Activated CD4-positive, alpha-beta memory T cell treated with anti-CD3 and anti-CD28 coated beads for 36 hours (primary cell): ENCODE measurements around the gene METAP1D. TPM values are rescaled to one million over a fixed set of nuclear protein-coding genes. Genes with fewer than 3 reads are reported as not detected.

Experiments used
- CTCF ChIA-PET: fragments of 350-600 bp; sonication (Branson Sonifier 250); formaldehyde crosslinking; loops from one replicate; lab custom pipeline; 2021; ENCODE audit warnings: antibody characterized with exemption, inconsistent platforms; lab: Charles Lee
- POLR2A ChIA-PET: fragments of 350-600 bp; sonication (Branson Sonifier 250); formaldehyde crosslinking; loops from one replicate; lab custom pipeline; 2021; ENCODE audit warnings: antibody characterized with exemption; lab: Charles Lee
- DNase-seq: peaks from one replicate; pipeline ENCODE4 v3.0.0-alpha.2; 2020
- H3K27ac Mint-ChIP-seq: one replicate; pipeline ENCODE4 v1.8.0; 2021; ENCODE audit warnings: mixed read lengths
- H3K27me3 Mint-ChIP-seq: one replicate; pipeline ENCODE4 v1.8.0; 2021; ENCODE audit warnings: mixed read lengths
- H3K36me3 Mint-ChIP-seq: one replicate; pipeline ENCODE4 v1.8.0; 2021; ENCODE audit warnings: mixed read lengths
- H3K4me1 Mint-ChIP-seq: one replicate; pipeline ENCODE4 v1.8.0; 2021; ENCODE audit warnings: low read depth, mixed read lengths
- H3K4me3 Mint-ChIP-seq: one replicate; pipeline ENCODE4 v1.8.0; 2021; ENCODE audit warnings: mild to moderate bottlenecking, mixed read lengths
- H3K9me3 Mint-ChIP-seq: one replicate; pipeline ENCODE4 v1.8.0; 2021; ENCODE audit warnings: mixed read lengths
- intact Hi-C: fragments of 100-400 bp; cut with micrococcal nuclease; formaldehyde crosslinking; loops from one replicate; pipeline ENCODE4 v1.15.1; 2023
- total RNA-seq, 2 experiments: library from RNA; stranded (reverse); gene quantifications; one replicate each; pipeline ENCODE4 v1.2.3, GENCODE V29; 2021

The METAP1D gene
- total RNA-seq, 2 experiments from 2014 or later: 3.4 to 3.9 TPM

- intact Hi-C loops: no loop called here
- POLR2A ChIA-PET: interaction anchor here (1.1 kb wide), 1 partner anchor 12 kb away, joined by 3 read pairs; the partner anchor contains the start of gene DLX2
Measured at GRCh38 chr2:172090044-172090961, 90.5 kb downstream of the METAP1D start.

GRCh38 chr2:172091000-172091641 lies 91.4 kb downstream of the METAP1D start:
- ChIA-PET POLR2A (no interaction called here), CTCF (interaction anchor here (0.8 to 2.9 kb wide), 5 partner anchors 12 to 492 kb away, joined by 3 to 19 read pairs (median 4); partner anchors contain the start of gene DLX2)
- no peak overlapping the region for H3K4me3 Mint-ChIP-seq
- peaks cover 47% of the 10 kb centered on the region for H3K4me1 Mint-ChIP-seq
- peaks cover 86% of the 10 kb centered on the region for H3K27me3 Mint-ChIP-seq
- no peaks in the 10 kb centered on the region for H3K9me3 Mint-ChIP-seq
- H3K36me3 Mint-ChIP-seq: peaks cover 3% of the 10 kb centered on the region
- no peak overlapping the region for H3K27ac Mint-ChIP-seq
- no peak for DNase-seq
- intact Hi-C loops: no loop called here

More at GRCh38 chr2:172090044-172090961, 90.5 kb downstream of the METAP1D start:
- no peak for DNase-seq
- CTCF ChIA-PET: interaction anchor here (2.9 kb wide), 1 partner anchor 13 kb away, joined by 19 read pairs; the partner anchor contains the start of gene DLX2
- Mint-ChIP-seq H3K27ac (peak overlapping the region; percentile 3), H3K36me3 (peaks cover 8% of the 10 kb centered on the region), H3K27me3 (peaks cover 85% of the 10 kb centered on the region), H3K4me1 (peaks cover 46% of the 10 kb centered on the region), H3K4me3 (no peak overlapping the region), H3K9me3 (no peaks in the 10 kb centered on the region)

GRCh38 chr2:172091761-172092566 lies 92.2 kb downstream of the METAP1D start:
- peaks cover 83% of the 10 kb centered on the region for H3K27me3 Mint-ChIP-seq
- peaks cover 3% of the 10 kb centered on the region for H3K36me3 Mint-ChIP-seq
- POLR2A ChIA-PET: interaction anchor here (0.6 kb wide), 1 partner anchor 295 kb away, joined by 3 read pairs; no protein-coding TSS in a partner anchor
- no peaks in the 10 kb centered on the region for H3K9me3 Mint-ChIP-seq
- H3K4me1 Mint-ChIP-seq: peaks cover 44% of the 10 kb centered on the region
- intact Hi-C loops: no loop called here
- DNase-seq: no peak
- H3K4me3 Mint-ChIP-seq: no peak overlapping the region
- H3K27ac Mint-ChIP-seq: no peak overlapping the region
- CTCF ChIA-PET: interaction anchor here (0.5 to 2.9 kb wide), 6 partner anchors 11 to 493 kb away, joined by 3 to 19 read pairs (median 4); partner anchors contain the start of gene DLX2

GRCh38 chr2:172092716-172093415 lies 93.1 kb downstream of the METAP1D start:
- DNase-seq: no peak
- Mint-ChIP-seq H3K27me3 (peaks cover 83% of the 10 kb centered on the region), H3K36me3 (no peaks in the 10 kb centered on the region), H3K4me3 (no peak overlapping the region), H3K9me3 (no peaks in the 10 kb centered on the region), H3K4me1 (peaks cover 42% of the 10 kb centered on the region), H3K27ac (no peak overlapping the region)
- ChIA-PET CTCF (interaction anchor here (0.7 to 2.9 kb wide), 4 partner anchors 10 to 352 kb away, joined by 3 to 19 read pairs (median 4); partner anchors contain the start of gene DLX2), POLR2A (interaction anchor here (1.0 kb wide), 1 partner anchor 10 kb away, joined by 3 read pairs; the partner anchor contains the start of gene DLX2)
- intact Hi-C loops: no loop called here

GRCh38 chr2:172093416-172094293 lies 93.9 kb downstream of the METAP1D start:
- intact Hi-C loops: loop anchor here (1.0 kb wide), 1 partner anchor 9 kb away; the partner anchor contains the start of gene DLX2
- DNase-seq: no peak
- ChIA-PET POLR2A (interaction anchor here (1.0 kb wide), 1 partner anchor 9 kb away, joined by 3 read pairs; the partner anchor contains the start of gene DLX2), CTCF (interaction anchor here (0.6 to 2.9 kb wide), 4 partner anchors 9 to 352 kb away, joined by 3 to 19 read pairs (median 4); partner anchors contain the start of gene DLX2)
- H3K4me1 Mint-ChIP-seq: peaks cover 38% of the 10 kb centered on the region
- peak overlapping the region; percentile 30 for H3K4me3 Mint-ChIP-seq
- no peak overlapping the region for H3K27ac Mint-ChIP-seq
- no peaks in the 10 kb centered on the region for H3K9me3 Mint-ChIP-seq
- no peaks in the 10 kb centered on the region for H3K36me3 Mint-ChIP-seq
- H3K27me3 Mint-ChIP-seq: peaks cover 79% of the 10 kb centered on the region

- Mint-ChIP-seq H3K27ac (no peak overlapping the region), H3K4me3 (peak overlapping the region; percentile 71), H3K9me3 (no peaks in the 10 kb centered on the region), H3K4me1 (peaks cover 40% of the 10 kb centered on the region), H3K27me3 (peaks cover 74% of the 10 kb centered on the region), H3K36me3 (no peaks in the 10 kb centered on the region)
- no peak for DNase-seq
- intact Hi-C loops: loop anchor here (1.0 kb wide), 2 partner anchors 8 to 9 kb away; partner anchors contain the start of genes DLX1 and DLX2
- CTCF ChIA-PET: interaction anchor here (0.6 to 2.9 kb wide), 4 partner anchors 8 to 12 kb away, joined by 3 to 21 read pairs (median 4); partner anchors contain the start of gene DLX1
- POLR2A ChIA-PET: no interaction called here
Measured at GRCh38 chr2:172094294-172095145, 94.8 kb downstream of the METAP1D start.

- peaks cover 43% of the 10 kb centered on the region for H3K4me1 Mint-ChIP-seq
- H3K36me3 Mint-ChIP-seq: no peaks in the 10 kb centered on the region
- POLR2A ChIA-PET: no interaction called here
- CTCF ChIA-PET: interaction anchor here (0.5 to 2.9 kb wide), 5 partner anchors 9 to 1875 kb away, joined by 3 to 21 read pairs (median 5); partner anchors contain the start of gene DLX1
- intact Hi-C loops: loop anchor here (1.0 kb wide), 1 partner anchor 10 kb away; the partner anchor contains the start of gene DLX1
- peak; percentile 79 for DNase-seq
- peaks cover 69% of the 10 kb centered on the region for H3K27me3 Mint-ChIP-seq
- peak overlapping the region; percentile 71 for H3K4me3 Mint-ChIP-seq
- H3K27ac Mint-ChIP-seq: no peak overlapping the region
- no peaks in the 10 kb centered on the region for H3K9me3 Mint-ChIP-seq
Measured at GRCh38 chr2:172095146-172095904, 95.6 kb downstream of the METAP1D start.

- H3K27me3 Mint-ChIP-seq: peaks cover 67% of the 10 kb centered on the region
- no peak for DNase-seq
- no peaks in the 10 kb centered on the region for H3K9me3 Mint-ChIP-seq
- POLR2A ChIA-PET: no interaction called here
- peak overlapping the region; percentile 10 for H3K27ac Mint-ChIP-seq
- intact Hi-C loops: loop anchor here (1.0 kb wide), 1 partner anchor 11 kb away; the partner anchor contains the start of gene DLX1
- H3K4me3 Mint-ChIP-seq: peak overlapping the region; percentile 71
- no peaks in the 10 kb centered on the region for H3K36me3 Mint-ChIP-seq
- CTCF ChIA-PET: interaction anchor here (0.5 to 2.9 kb wide), 6 partner anchors 8 to 1875 kb away, joined by 3 to 21 read pairs (median 4); partner anchors contain the start of gene DLX1
- H3K4me1 Mint-ChIP-seq: peaks cover 44% of the 10 kb centered on the region
Measured at GRCh38 chr2:172095905-172096625, 96.3 kb downstream of the METAP1D start.
